Esophagus squamous epithelium (tissue), 4 donors: Measurements from ENCODE around the gene ADPGK.

Experiments used
- POLR2A ChIP-seq, 4 donors: fragments of 450-650 bp; IDR thresholded peaks; one replicate each; pipeline ENCODE4 v1.6.1; 2017; ENCODE audit warnings: antibody characterized with exemption in 4 of 4, mild to moderate bottlenecking in 4 of 4, moderate library complexity in 3 of 4
- TF ChIP-seq, protein P1 (sequence below), 6 experiments: fragments of 450-650 bp in 4 of 6; fragments of 200-600 bp in 2 of 6; sonication (generic) in 2 of 6; IDR thresholded peaks; one replicate each; pipeline ENCODE4 v1.5.1; 2016 to 2019; ENCODE audit warnings: antibody characterized with exemption in 6 of 6, mild to moderate bottlenecking in 4 of 6, moderate library complexity in 4 of 6

DNA sequence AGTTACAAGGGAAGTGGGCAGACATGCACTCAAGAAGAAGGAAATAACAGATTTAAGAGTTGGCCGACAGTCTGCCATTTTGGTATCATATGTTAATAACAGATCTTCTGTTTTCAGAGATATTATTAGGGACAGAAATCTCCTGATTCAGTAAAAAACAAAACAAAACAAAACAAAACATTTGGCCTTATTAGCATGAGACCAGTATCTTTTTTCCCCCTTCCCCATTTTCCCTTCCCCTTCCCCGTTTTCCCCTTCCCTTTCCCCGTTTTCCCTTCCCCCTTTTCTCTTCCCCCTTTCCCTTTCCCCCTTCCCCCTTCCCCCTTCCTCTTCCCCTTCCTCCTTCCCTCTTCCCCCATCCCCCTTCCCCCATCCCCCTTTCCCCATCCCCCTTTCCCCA is 58.1 kb downstream of the ADPGK start:
- TF ChIP-seq, protein P1, sequence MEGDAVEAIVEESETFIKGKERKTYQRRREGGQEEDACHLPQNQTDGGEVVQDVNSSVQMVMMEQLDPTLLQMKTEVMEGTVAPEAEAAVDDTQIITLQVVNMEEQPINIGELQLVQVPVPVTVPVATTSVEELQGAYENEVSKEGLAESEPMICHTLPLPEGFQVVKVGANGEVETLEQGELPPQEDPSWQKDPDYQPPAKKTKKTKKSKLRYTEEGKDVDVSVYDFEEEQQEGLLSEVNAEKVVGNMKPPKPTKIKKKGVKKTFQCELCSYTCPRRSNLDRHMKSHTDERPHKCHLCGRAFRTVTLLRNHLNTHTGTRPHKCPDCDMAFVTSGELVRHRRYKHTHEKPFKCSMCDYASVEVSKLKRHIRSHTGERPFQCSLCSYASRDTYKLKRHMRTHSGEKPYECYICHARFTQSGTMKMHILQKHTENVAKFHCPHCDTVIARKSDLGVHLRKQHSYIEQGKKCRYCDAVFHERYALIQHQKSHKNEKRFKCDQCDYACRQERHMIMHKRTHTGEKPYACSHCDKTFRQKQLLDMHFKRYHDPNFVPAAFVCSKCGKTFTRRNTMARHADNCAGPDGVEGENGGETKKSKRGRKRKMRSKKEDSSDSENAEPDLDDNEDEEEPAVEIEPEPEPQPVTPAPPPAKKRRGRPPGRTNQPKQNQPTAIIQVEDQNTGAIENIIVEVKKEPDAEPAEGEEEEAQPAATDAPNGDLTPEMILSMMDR (IDR thresholded peaks at IDR 0.05): no peak
- no peak for TF ChIP-seq POLR2A (IDR thresholded peaks at IDR 0.05)
